B cell (primary cell): Measurements from ENCODE around the gene SLC12A4. TPM values are rescaled to one million over a fixed set of nuclear protein-coding genes. Genes with fewer than 3 reads are reported as not detected.
A peak's percentile ranks its signal among the peaks of the same experiment; 100 is the strongest.

Experiments used
- ATAC-seq: fragments of 200-7000 bp; cut with Tn5 transposase; one replicate; pipeline ENCODE4 v1.10.0; 2021; ENCODE audit warnings: low read depth, mild to moderate bottlenecking, moderate number of reproducible peaks, moderate library complexity
- CTCF ChIA-PET: fragments of 350-600 bp; sonication (Branson Sonifier 250); formaldehyde crosslinking; loops from one replicate; lab custom pipeline; 2021; ENCODE audit warnings: antibody characterized with exemption, inconsistent platforms; lab: Charles Lee
- POLR2A ChIA-PET: fragments of 350-600 bp; sonication (Branson Sonifier 250); formaldehyde crosslinking; loops from one replicate; lab custom pipeline; 2021; ENCODE audit warnings: antibody characterized with exemption; lab: Charles Lee
- DNase-seq: peaks from one replicate; pipeline ENCODE4 v3.0.0; 2013
- H2AFZ ChIP-seq: 2 replicates; pipeline ENCODE4 v1.6.1; 2012; ENCODE audit warnings: mild to moderate bottlenecking, low read depth, low read length; ENCODE audit not compliant: insufficient read depth, poor library complexity, severe bottlenecking
- H3K27ac ChIP-seq, 2 donors: 1 replicate in 1 of 2; 2 replicates in 1 of 2; pipeline ENCODE4 v1.5.1; 2012 to 2013; ENCODE audit warnings: low read length in 2 of 2, mild to moderate bottlenecking in 2 of 2, moderate library complexity in 1 of 2
- H3K27me3 ChIP-seq, 4 experiments: fragments of 200-600 bp in 1 of 4; sonication (generic) in 1 of 4; replicated peaks in 1 of 4; 1 replicate in 2 of 4; 2 replicates in 2 of 4; pipeline versions ENCODE4 v1.6.1 to v1.7.0; 2013 to 2016; ENCODE audit warnings: low read length in 3 of 4, mild to moderate bottlenecking in 2 of 4, mixed read lengths in 1 of 4, moderate library complexity in 1 of 4; ENCODE audit not compliant: insufficient read depth in 4 of 4, control insufficient read depth in 3 of 4; ENCODE audit errors: control extremely low read depth in 1 of 4
- H3K36me3 ChIP-seq, 2 experiments: replicated peaks in 1 of 2; 1 replicate in 1 of 2; 2 replicates in 1 of 2; pipeline versions ENCODE4 v1.6.1 to v1.7.1; 2013; ENCODE audit warnings: low read length in 1 of 2; ENCODE audit not compliant: insufficient read depth in 2 of 2, control insufficient read depth in 1 of 2; ENCODE audit errors: control extremely low read depth in 1 of 2, extremely low read depth in 1 of 2
- H3K4me1 ChIP-seq, 2 donors: fragments of 200-600 bp in 1 of 2; sonication (generic) in 1 of 2; 1 replicate in 1 of 2; 2 replicates in 1 of 2; pipeline versions ENCODE4 v1.5.1 to v1.6.1; 2013 to 2017; ENCODE audit warnings: low read length in 2 of 2; ENCODE audit not compliant: control insufficient read depth in 2 of 2, insufficient read depth in 2 of 2
- H3K4me2 ChIP-seq: replicated peaks from 2 replicates; pipeline ENCODE3; 2012; ENCODE audit warnings: mild to moderate bottlenecking, low read depth, low read length; ENCODE audit not compliant: poor library complexity, severe bottlenecking
- H3K4me3 ChIP-seq, 5 experiments: fragments of 200-600 bp in 1 of 5; sonication (generic) in 1 of 5; 1 replicate in 3 of 5; 2 replicates in 2 of 5; pipeline versions ENCODE4 v1.5.1 to v1.7.0; 2011 to 2016; ENCODE audit warnings: low read length in 4 of 5, mild to moderate bottlenecking in 4 of 5, low read depth in 2 of 5, control low read depth in 1 of 5, moderate library complexity in 1 of 5; ENCODE audit not compliant: insufficient read depth in 1 of 5; ENCODE audit errors: control extremely low read depth in 1 of 5, extremely low read depth in 1 of 5
- H3K79me2 ChIP-seq: fragments of 200-600 bp; sonication (generic); one replicate; pipeline ENCODE4 v1.6.0; 2016; ENCODE audit warnings: low read length; ENCODE audit not compliant: control insufficient read depth, insufficient read depth
- H3K9ac ChIP-seq: fragments of 200-600 bp; sonication (generic); 2 replicates; pipeline ENCODE4 v1.6.1; 2017; ENCODE audit warnings: mild to moderate bottlenecking, low read length, moderate library complexity
- H3K9me3 ChIP-seq, 3 donors: one replicate each; pipeline versions ENCODE4 v1.6.1 to v1.7.1; 2013; ENCODE audit warnings: low read length in 2 of 3; ENCODE audit not compliant: control insufficient read depth in 2 of 3, insufficient read depth in 1 of 3; ENCODE audit errors: control extremely low read depth in 1 of 3
- H4K20me1 ChIP-seq: 2 replicates; pipeline ENCODE4 v1.6.0; 2012; ENCODE audit warnings: mild to moderate bottlenecking, low read length; ENCODE audit not compliant: insufficient read depth, control insufficient read depth, poor library complexity, severe bottlenecking
- H3K27ac Mint-ChIP-seq: one replicate; pipeline ENCODE4 v1.8.0; 2021; ENCODE audit warnings: mixed read lengths
- H3K27me3 Mint-ChIP-seq: one replicate; pipeline ENCODE4 v1.8.0; 2021; ENCODE audit warnings: mixed read lengths
- H3K4me1 Mint-ChIP-seq: one replicate; pipeline ENCODE4 v1.8.0; 2021; ENCODE audit warnings: mixed read lengths
- H3K4me3 Mint-ChIP-seq: one replicate; pipeline ENCODE4 v1.8.0; 2021; ENCODE audit warnings: mixed read lengths
- H3K9me3 Mint-ChIP-seq: one replicate; pipeline ENCODE4 v1.8.0; 2022; ENCODE audit warnings: mixed read lengths; ENCODE audit not compliant: insufficient read depth
- CTCF ChIP-seq: fragments of 200-600 bp; IDR thresholded peaks from one replicate; pipeline ENCODE4 v1.8.0; 2022; ENCODE audit warnings: antibody characterized with exemption, mild to moderate bottlenecking
- WGBS: methylation state at CpG from one replicate; pipeline ENCODE4 v1.1.5; 2013; ENCODE audit warnings: missing lambda C conversion rate; ENCODE audit not compliant: insufficient coverage; 5-methylcytosine and 5-hydroxymethylcytosine counted together
- intact Hi-C: fragments of 100-400 bp; cut with micrococcal nuclease; formaldehyde crosslinking; loops from one replicate; pipeline ENCODE4 v1.10.0; 2022
- polyA plus RNA-seq: library from polyadenylated mRNA; depleted of rRNA; stranded (reverse); fragments of >200 nt; gene quantifications from 2 replicates; pipeline ENCODE4 v1.2.3, GENCODE V29; 2012
- total RNA-seq, 2 donors: library from RNA; stranded (reverse); fragments of 120-200 nt in 1 of 2; gene quantifications; 1 replicate in 1 of 2; 2 replicates in 1 of 2; pipeline versions ENCODE4 v1.2.3 to v1.2.4, GENCODE V29; 2013 to 2022

The SLC12A4 gene
- total and polyA plus RNA-seq, 2 donors (not counting 1 experiment from before 2014, with no cell fraction given), result 20.2 to 42.2 TPM

DNA sequence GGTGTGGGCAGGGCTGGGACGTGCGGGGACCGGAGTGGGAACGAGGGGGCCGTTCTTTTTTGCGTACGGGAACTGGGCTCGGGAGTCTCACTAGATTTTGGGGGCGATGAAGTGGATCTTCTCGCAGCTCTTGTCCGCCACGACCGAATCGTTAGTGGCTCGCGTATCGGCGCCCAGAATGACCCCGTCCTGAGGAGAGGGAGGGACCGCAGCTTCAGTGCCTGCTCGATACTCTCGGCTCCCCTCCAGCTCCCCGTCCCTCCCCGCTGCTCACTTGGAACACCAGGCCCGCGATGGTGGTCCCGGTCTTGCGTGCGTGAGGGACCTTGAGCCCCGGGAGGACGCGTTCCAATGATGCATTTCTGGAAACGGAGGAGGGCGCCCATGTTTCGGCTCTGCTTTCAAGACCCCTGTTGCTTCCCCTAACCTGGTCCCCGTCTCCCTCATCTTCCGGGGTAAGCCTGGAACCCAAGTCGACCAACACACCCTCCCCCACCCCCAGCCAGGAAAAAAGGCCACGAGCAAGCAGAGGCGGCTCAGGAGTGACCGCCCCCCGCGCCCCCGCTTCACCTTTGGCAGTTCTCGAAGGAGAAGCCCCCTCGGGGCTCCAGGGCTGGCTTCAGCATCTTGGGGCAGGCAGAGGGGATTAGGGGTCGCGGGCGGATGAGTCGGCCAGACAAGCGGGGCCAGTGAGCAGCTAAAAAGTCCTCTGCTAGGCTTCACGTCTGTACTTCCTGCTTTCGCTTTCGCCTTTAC is 32.1 kb downstream of the SLC12A4 start, which contains the start of gene PSMB10:
TSS of gene PSMB10 (minus strand) at position 727 of the 756 bp plus-strand sequence. CDS start at position 626, 101 bp downstream.
- Mint-ChIP-seq H3K27me3 (no peaks in the 10 kb centered on the region), H3K4me3 (peak within 1 kb of the TSS; percentile 100), H3K27ac (peak within 1 kb of the TSS; percentile 99), H3K9me3 (no peaks in the 10 kb centered on the region), H3K4me1 (peaks cover 31% of the 10 kb centered on the region)
- Histone ChIP-seq H2AFZ (peak within 1 kb of the TSS; percentile 47), H3K27ac (peak within 1 kb of the TSS; percentile 67 to 85), H3K9me3 (no peaks in the 10 kb centered on the region), H3K4me2 (peak within 1 kb of the TSS; percentile 91), H3K4me3 (peak within 1 kb of the TSS; percentile 77 to 96 (median 93)), H3K9ac (peak within 1 kb of the TSS; percentile 95), H3K4me1 (peaks cover 25 to 40% of the 10 kb centered on the region in 2 donors), H3K79me2 (peaks cover 42% of the 10 kb centered on the region), H4K20me1 (peaks cover 27% of the 10 kb centered on the region), H3K36me3 (peaks cover 7 to 33% of the 10 kb centered on the region in 2 experiments), H3K27me3 (no peaks in the 10 kb centered on the region)
- ChIA-PET CTCF (interaction anchor here (0.7 to 6.4 kb wide), 22 partner anchors 8 to 455 kb away, joined by 3 to 29 read pairs (median 4); partner anchors contain the start of genes ATP6V0D1, CARMIL2, NRN1L and SLC12A4), POLR2A (interaction anchor here (0.7 to 3.3 kb wide), 23 partner anchors 32 to 456 kb away, joined by 3 to 19 read pairs (median 3); partner anchors contain the start of genes ACD, ATP6V0D1, CTCF and DDX28)
- under 1% methylated on average over 54 of the region's 54 CpGs for WGBS
- DNase-seq (no peak), ATAC-seq (peak; percentile 4)
- intact Hi-C loops, result loop anchor here (1.0 to 5.0 kb wide), 6 partner anchors 43 to 444 kb away; partner anchors contain the start of genes CTCF, NFATC3, NUTF2 and PSKH1
- TF ChIP-seq CTCF, result no peak
